K562 (cell line): ENCODE results near the gene ZNF546. TPM values are rescaled to one million over a fixed set of nuclear protein-coding genes. Genes with fewer than 3 reads are reported as not detected.

Experiments
- ATAC-seq: fragments of 200-7000 bp; cut with Tn5 transposase; 3 replicates; pipeline ENCODE4 v1.9.1; 2020; ENCODE audit warnings: moderate library complexity
- Bru-seq: library from RNA; stranded (reverse); fragments of 400-500 nt; gene quantifications from one replicate; lab custom pipeline; 2021; lab: Mats Ljungman, UMichigan
- BruChase-seq, 2 experiments: library from RNA; stranded (reverse); fragments of 400-500 nt; gene quantifications; one replicate each; lab custom pipeline; 2021; lab: Mats Ljungman, UMichigan
- BruUV-seq: library from RNA; stranded (reverse); fragments of 400-500 nt; replicated peaks from 2 replicates; lab custom pipeline; 2021; lab: Mats Ljungman, UMichigan
- CTCF ChIA-PET: fragments of 300-600 bp; formaldehyde crosslinking; extraction: SDS; loops from one replicate; lab custom pipeline; 2021; ENCODE audit warnings: low intra/inter-chr PET ratio; lab: Yijun Ruan, JAX
- POLR2A ChIA-PET: fragments of 300-600, 350-650 bp; sonication (Branson Sonifier 250); formaldehyde crosslinking; extraction: SDS; loops from one replicate; lab custom pipeline; 2021; ENCODE audit warnings: antibody characterized with exemption, inconsistent platforms; lab: Yijun Ruan, JAX
- DNase-seq, 4 experiments: peaks; one replicate each; pipeline versions ENCODE4 v3.0.0 to v3.0.0-alpha.2; 2011 to 2018; ENCODE audit warnings: low spot score in 3 of 4, mixed read lengths in 3 of 4; ENCODE audit errors: extremely low read depth in 1 of 4
- FAIRE-seq: peaks from 2 replicates; lab custom pipeline; 2011; peaks lifted over from hg19 to GRCh38; lab: Jason Lieb, UNC
- H2AFZ ChIP-seq: 2 replicates; pipeline ENCODE4 v1.6.0; 2011; ENCODE audit warnings: low read depth, low read length, control low read depth, inconsistent platforms
- H3K27ac ChIP-seq: fragments of 200-600 bp; 3 replicates; pipeline ENCODE4 v1.8.0; 2011; ENCODE audit warnings: low read depth, mild to moderate bottlenecking, control low read depth, inconsistent platforms, low read length, moderate library complexity, mixed read lengths; ENCODE audit errors: extremely low read depth
- H3K27me3 ChIP-seq, 2 experiments: fragments of 300-600 bp in 1 of 2; 2 replicates in 1 of 2; 3 replicates in 1 of 2; pipeline versions ENCODE4 v1.6.0 to v1.8.0; 2011; ENCODE audit warnings: inconsistent platforms in 2 of 2, low read length in 2 of 2, mild to moderate bottlenecking in 1 of 2, mixed read lengths in 1 of 2, moderate library complexity in 1 of 2; ENCODE audit not compliant: control insufficient read depth in 2 of 2, insufficient read depth in 2 of 2
- H3K36me3 ChIP-seq: fragments of 300-600 bp; 3 replicates; pipeline ENCODE4 v1.8.0; 2011; ENCODE audit warnings: mild to moderate bottlenecking, low read length, inconsistent platforms; ENCODE audit not compliant: control insufficient read depth, insufficient read depth
- H3K4me1 ChIP-seq, 2 experiments: fragments of 200-600 bp in 1 of 2; replicated peaks in 1 of 2; 2 replicates in 1 of 2; 3 replicates in 1 of 2; pipeline versions ENCODE4 v1.5.1 to v1.8.0; 2011; ENCODE audit warnings: inconsistent platforms in 2 of 2, low read length in 2 of 2, mild to moderate bottlenecking in 1 of 2, mixed read lengths in 1 of 2, moderate library complexity in 1 of 2; ENCODE audit not compliant: control insufficient read depth in 2 of 2, insufficient read depth in 2 of 2
- H3K4me2 ChIP-seq: 2 replicates; pipeline ENCODE4 v1.6.1; 2011; ENCODE audit warnings: low read length, control low read depth, inconsistent platforms, mixed read lengths; ENCODE audit not compliant: insufficient read depth
- H3K4me3 ChIP-seq: fragments of 200-600 bp; sonication (generic), shearing (Covaris generic); 2 replicates; pipeline ENCODE4 v1.5.1; 2016; ENCODE audit warnings: control low read depth, inconsistent platforms
- H3K79me2 ChIP-seq: fragments of 200-600 bp; 3 replicates; pipeline ENCODE4 v1.8.0; 2011; ENCODE audit warnings: low read length, inconsistent platforms; ENCODE audit not compliant: control insufficient read depth, insufficient read depth
- H3K9ac ChIP-seq, 2 experiments: 2 replicates each; pipeline versions ENCODE4 v1.6.0 to v1.6.1; 2011; ENCODE audit warnings: low read depth in 2 of 2, low read length in 2 of 2, control low read depth in 1 of 2, inconsistent platforms in 1 of 2, mild to moderate bottlenecking in 1 of 2, mixed read lengths in 1 of 2; ENCODE audit not compliant: insufficient read depth in 1 of 2
- H3K9me1 ChIP-seq: one replicate; pipeline ENCODE4 v1.6.0; 2011; ENCODE audit warnings: inconsistent platforms, mild to moderate bottlenecking, low read length, moderate library complexity; ENCODE audit not compliant: control insufficient read depth, insufficient read depth
- H3K9me3 ChIP-seq: replicated peaks from 2 replicates; pipeline ENCODE4 v1.5.1; 2011; ENCODE audit warnings: low read depth, low read length, inconsistent platforms; ENCODE audit not compliant: control insufficient read depth, insufficient read depth
- H4K20me1 ChIP-seq: replicated peaks from 2 replicates; pipeline ENCODE4 v1.6.1; 2011; ENCODE audit warnings: low read length, inconsistent platforms, mixed read lengths; ENCODE audit not compliant: control insufficient read depth, insufficient read depth
- FUS ChIP-seq: fragments of 200-400 bp; formaldehyde crosslinking; optimal IDR thresholded peaks from 2 replicates; pipeline ENCODE3; 2017; ENCODE audit warnings: low read depth, low read length
- GABPB2 ChIP-seq: fragments of 250-450 bp; sonication (Bioruptor Pico); conservative IDR thresholded peaks from 2 replicates; pipeline ENCODE4 v1.5.1; 2021; ENCODE audit warnings: mild to moderate bottlenecking
- HDAC2 ChIP-seq: fragments of 450-650 bp; IDR thresholded peaks from 2 replicates; pipeline ENCODE4 v1.6.1; 2016; ENCODE audit warnings: mild to moderate bottlenecking
- HSF4 ChIP-seq: fragments of 250-450 bp; sonication (Bioruptor Pico); IDR thresholded peaks from 2 replicates; pipeline ENCODE4 v2.1.2; 2022; ENCODE audit warnings: mild to moderate bottlenecking, moderate library complexity, borderline replicate concordance
- MEF2A ChIP-seq: IDR thresholded peaks from 2 replicates; pipeline ENCODE4 v1.6.1; 2011; ENCODE audit warnings: low read depth, mild to moderate bottlenecking, low read length, moderate library complexity; ENCODE audit not compliant: control insufficient read depth
- NONO ChIP-seq, 2 experiments: fragments of 200-400 bp in 1 of 2; fragments of 450-650 bp in 1 of 2; formaldehyde crosslinking in 1 of 2; IDR thresholded peaks; 2 replicates each; pipeline ENCODE4 v1.6.1; 2017; ENCODE audit warnings: low read depth in 2 of 2, mild to moderate bottlenecking in 2 of 2, moderate library complexity in 2 of 2, low read length in 1 of 2
- NR1H2 ChIP-seq: sonication (generic); formaldehyde crosslinking; IDR thresholded peaks from 2 replicates; pipeline ENCODE4 v1.4.0; 2020; ENCODE audit warnings: mild to moderate bottlenecking, missing genetic modification reagents
- POLR2B ChIP-seq: fragments of 450-650 bp; IDR thresholded peaks from 2 replicates; pipeline ENCODE4 v1.6.1; 2018; ENCODE audit warnings: low read depth; ENCODE audit not compliant: partially characterized antibody
- PTTG1 ChIP-seq: fragments of 450-650 bp; IDR thresholded peaks from 2 replicates; pipeline ENCODE4 v1.6.1; 2016; ENCODE audit warnings: low read depth, mild to moderate bottlenecking, missing genetic modification characterization, missing compliant biosample characterization
- RCOR1 ChIP-seq, 2 experiments: IDR thresholded peaks; 2 replicates each; pipeline ENCODE4 v1.6.1; 2012; ENCODE audit warnings: low read depth in 2 of 2, low read length in 2 of 2, borderline replicate concordance in 1 of 2, improper control_type of control experiment in 1 of 2
- TAF7 ChIP-seq: fragments of 450-650 bp; IDR thresholded peaks from 2 replicates; pipeline ENCODE4 v1.6.1; 2016; ENCODE audit warnings: missing genetic modification characterization, missing compliant biosample characterization
- ZNF146 ChIP-seq: IDR thresholded peaks from one replicate; pipeline ENCODE4 v1.6.1; 2018; ENCODE audit warnings: missing compliant biosample characterization; ENCODE audit not compliant: unreplicated experiment
- WGBS: fragments of 100-300 bp; shearing (Covaris generic); methylation state at CpG from one replicate; pipeline ENCODE4 v1.1.6; 2016; ENCODE audit warnings: low coverage, mixed read lengths; ENCODE audit not compliant: insufficient coverage; ENCODE audit errors: missing lambda C conversion rate; 5-methylcytosine and 5-hydroxymethylcytosine counted together
- in situ Hi-C: fragments of 300-500 bp; cut with MboI; formaldehyde crosslinking; loops from 4 replicates; pipeline ENCODE4 v1.15.0; 2018; ENCODE audit warnings: inconsistent platforms, mixed read lengths
- intact Hi-C: fragments of 100-400 bp; cut with micrococcal nuclease; formaldehyde crosslinking; loops from 2 replicates; pipeline ENCODE4 v1.14.2; 2022
- long read RNA-seq, 3 experiments: library from polyadenylated mRNA in 2 of 3; library from RNA in 1 of 3; unstranded in 2 of 3; stranded (forward) in 1 of 3; transcript quantifications; one replicate each; pipeline ENCODE4 v2.0.0, GENCODE V29; 2019 to 2022
- polyA minus RNA-seq, 3 experiments: library from RNA; depleted of rRNA, polyadenylated mRNA; stranded (reverse); fragments of >200 nt; gene quantifications; 2 replicates each; pipeline ENCODE4 v1.2.3, GENCODE V29; 2011
- polyA plus RNA-seq, 8 experiments: library from polyadenylated mRNA; depleted of rRNA in 4 of 8; stranded (reverse) in 5 of 8; unstranded in 3 of 8; fragments of >200 nt; fragmentation: Nextera tagmentation in 2 of 8; fragmentation: Illumina TruSeq in 1 of 8; extraction: Ambion mirVana in 2 of 8; extraction: Trizol in 1 of 8; gene quantifications; 2 replicates each; pipeline versions ENCODE4 v1.2.1 to v1.2.3, GENCODE V29; 2011 to 2014; ENCODE audit warnings: inconsistent platforms in 1 of 8, missing spikeins in 1 of 8
- total RNA-seq, 7 experiments: library from RNA; depleted of rRNA in 6 of 7; stranded (reverse); fragments of >200 nt in 6 of 7; fragmentation: Illumina TruSeq in 2 of 7; extraction: Trizol in 2 of 7; gene quantifications; 2 replicates each; pipeline versions ENCODE4 v1.2.1 to v1.2.3, GENCODE V29; 2011 to 2021; ENCODE audit warnings: low replicate concordance in 1 of 7
- TF ChIP-seq, protein P1 (sequence below), 2 experiments: fragments of 450-650 bp; conservative IDR thresholded peaks; 2 replicates each; pipeline ENCODE4 v1.6.1; 2017; ENCODE audit warnings: mild to moderate bottlenecking in 2 of 2, moderate library complexity in 2 of 2

Gene ZNF546
- 9.2 and 22.4 TPM in 2 replicates for total RNA-seq (2011; cell fraction: chromatin; rRNA removed; ENCODE audit: low replicate concordance)
- total RNA-seq (2011; cell fraction: nucleolus; rRNA removed), result 2.3 and 9.7 TPM in 2 replicates
- 8.6 and 9.7 TPM in 2 replicates for total RNA-seq (2011; cell fraction: nucleoplasm; rRNA removed)
- total RNA-seq (2014; rRNA removed) (1.1 and 2.2 TPM in 2 replicates), total RNA-seq (2014; rRNA removed; fragmentation: Illumina TruSeq; extraction: Trizol) (5.1 and 5.3 TPM in 2 replicates), total RNA-seq (2015; rRNA removed; fragmentation: Illumina TruSeq; extraction: Trizol) (3.0 and 4.3 TPM in 2 replicates), total RNA-seq (2021) (3.5 and 3.6 TPM in 2 replicates), polyA plus RNA-seq (2011; rRNA removed) (2.7 and 3.0 TPM in 2 replicates), polyA plus RNA-seq (2014; fragmentation: Illumina TruSeq; extraction: Trizol) (1.4 and 2.2 TPM in 2 replicates), polyA plus RNA-seq (2014; fragmentation: Nextera tagmentation; extraction: Ambion mirVana) (1 to 10 TPM; 1.7 to 2.2 TPM), polyA plus RNA-seq (2014; rRNA removed) (0.73 and 2.4 TPM in 2 replicates), polyA minus RNA-seq (2011; rRNA and poly(A)+ RNA removed) (8.3 and 15.2 TPM in 2 replicates), Bru-seq, nascent RNA (percentile 56 among the genes with signal in this experiment), BruChase-seq, experiment 1, labeled RNA remaining after a 2-hour chase (percentile 51 among the genes with signal in this experiment), BruChase-seq, experiment 2, labeled RNA remaining after a 6-hour chase (percentile 46 among the genes with signal in this experiment)
- 0.74 and 0.91 TPM in 2 replicates for polyA plus RNA-seq (2011; cell fraction: cytosol; rRNA removed)
- 2.4 and 2.9 TPM in 2 replicates for polyA plus RNA-seq (2011; cell fraction: nucleus; rRNA removed)
- 1.4 and 1.6 TPM in 2 replicates for polyA plus RNA-seq (2012)
- polyA minus RNA-seq (2011; cell fraction: cytosol; rRNA and poly(A)+ RNA removed), result 3.0 and 3.1 TPM in 2 replicates
- polyA minus RNA-seq (2011; cell fraction: nucleus; rRNA and poly(A)+ RNA removed), result 5.8 and 11.4 TPM in 2 replicates
- long read RNA-seq, experiment 1, full-length matches to known transcripts, result 2 of 2 reads
- long read RNA-seq, experiment 1, partial matches to known transcripts, result 0 of 2 reads
- long read RNA-seq, experiment 1, other reads (novel, unspliced or antisense), result 0 of 2 reads
- long read RNA-seq, experiment 2, partial matches to known transcripts, result 0 of 1 reads
- long read RNA-seq, experiment 2, other reads (novel, unspliced or antisense), result 1 of 1 reads
- long read RNA-seq, experiment 3, partial matches to known transcripts, result 0 of 1 reads
- long read RNA-seq, experiment 3, other reads (novel, unspliced or antisense), result 0 of 1 reads

DNA sequence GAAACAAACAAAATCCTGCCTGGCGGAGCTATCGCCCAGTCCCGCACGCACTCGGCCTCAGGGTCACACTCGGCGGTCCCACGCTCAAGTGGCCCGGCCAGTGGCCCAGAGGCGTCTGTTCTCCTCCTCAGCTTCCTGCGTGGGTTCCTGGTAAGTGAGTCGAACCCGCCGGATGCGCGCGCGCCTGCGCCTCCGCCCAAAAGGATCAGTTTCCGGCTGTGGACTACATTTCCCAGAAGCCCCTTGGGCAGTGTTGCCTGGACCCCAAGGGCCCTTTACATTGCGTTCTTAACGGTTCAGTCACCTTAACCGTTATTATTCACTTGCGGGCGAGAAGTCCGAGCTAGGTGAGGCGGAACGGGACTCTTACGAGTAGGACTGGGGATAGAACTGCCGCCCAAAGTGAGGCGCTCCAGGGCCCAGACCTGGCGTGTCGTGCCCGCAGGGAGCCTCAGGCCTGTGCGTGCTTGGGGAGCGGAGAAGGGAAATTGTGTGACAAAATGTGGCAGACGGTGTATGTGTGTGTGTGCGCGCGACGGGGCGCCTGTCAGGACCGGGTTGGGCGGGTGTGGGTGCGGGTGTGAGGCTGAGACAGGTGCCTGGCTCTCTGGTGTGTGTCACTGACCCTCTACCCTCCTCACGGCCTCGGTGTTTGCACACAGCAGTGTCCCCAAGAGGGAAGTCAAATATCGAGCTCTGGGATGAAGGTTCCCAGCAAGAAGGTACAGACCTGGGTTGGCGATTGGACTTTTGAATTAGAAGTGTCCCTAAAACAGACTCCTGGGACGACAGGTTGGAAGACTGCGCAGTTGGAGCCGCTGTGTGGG is at the start of gene ZNF546:
Gene ZNF546 (plus strand): TSS at position 250 of the 827 bp plus-strand sequence. CDS start 1,267 bp downstream, outside the sequence.
- ChIA-PET CTCF (no interaction called here), POLR2A (interaction anchor here (0.9 to 1.0 kb wide), 2 partner anchors 26 to 59 kb away, joined by 3 to 6 read pairs; partner anchors contain the start of genes PSMC4 and ZNF780B)
- H3K27me3 ChIP-seq, result no peaks in the 10 kb centered on the region
- no peaks in the 10 kb centered on the region for H4K20me1 ChIP-seq
- H3K4me1 ChIP-seq, result peaks cover 4 to 12% of the 10 kb centered on the region in 2 experiments; a peak in 3 of 5 replicates
- H3K9ac ChIP-seq, result peak within 1 kb of the TSS; percentile 89 to 92
- H3K4me3 ChIP-seq, result peak within 1 kb of the TSS; percentile 72
- peaks cover 22% of the 10 kb centered on the region for H3K79me2 ChIP-seq
- peak within 1 kb of the TSS; percentile 92 for H3K27ac ChIP-seq
- peaks cover 2% of the 10 kb centered on the region for H3K9me3 ChIP-seq
- peak; percentile 91 for FAIRE-seq
- H3K4me2 ChIP-seq, result peak within 1 kb of the TSS; percentile 99
- H3K36me3 ChIP-seq, result no peaks in the 10 kb centered on the region
- intact Hi-C loops, result no loop called here
- in situ Hi-C loops, result no loop called here
- TSS peak; percentile 78 for BruUV-seq
- peak; percentile 98 for ATAC-seq
- DNase-seq, result peak; percentile 88 to 95 (median 90)
- H3K9me1 ChIP-seq, result no peaks in the 10 kb centered on the region
- peak within 1 kb of the TSS; percentile 100 for H2AFZ ChIP-seq
- WGBS, result 3% methylated on average over 53 of the region's 53 CpGs
- TF ChIP-seq RCOR1 (IDR thresholded peaks at IDR 0.05; ENCODE audit: borderline replicate concordance in 1 of 2, low read depth in 2 of 2, low read length in 2 of 2) (0 out of 4 replicates have a peak, but pooled peaks of 1 of the 2 experiments have one; percentile 2), HSF4 (CRISPR knock-in tag) (no peak), GABPB2 (no peak), MEF2A (no peak), ZNF146 (CRISPR knock-in tag) (no peak), TAF7 (tag) (no peak; the same call in none of the 2 replicates), PTTG1 (no peak), HDAC2 (peak; percentile 5; the same call in 1 of the 2 replicates), FUS (no peak), POLR2B (peak; percentile 90), NONO (IDR thresholded peaks at IDR 0.05; ENCODE audit: low read depth in 2 of 2, low read length in 1 of 2) (0 out of 4 replicates have a peak, but pooled peaks of 1 of the 2 experiments have one; percentile 26), NR1H2 (CRISPR knock-in tag) (0 out of 2 replicates have a peak, but pooled peaks have one; percentile 2)
- TF ChIP-seq, protein P1, sequence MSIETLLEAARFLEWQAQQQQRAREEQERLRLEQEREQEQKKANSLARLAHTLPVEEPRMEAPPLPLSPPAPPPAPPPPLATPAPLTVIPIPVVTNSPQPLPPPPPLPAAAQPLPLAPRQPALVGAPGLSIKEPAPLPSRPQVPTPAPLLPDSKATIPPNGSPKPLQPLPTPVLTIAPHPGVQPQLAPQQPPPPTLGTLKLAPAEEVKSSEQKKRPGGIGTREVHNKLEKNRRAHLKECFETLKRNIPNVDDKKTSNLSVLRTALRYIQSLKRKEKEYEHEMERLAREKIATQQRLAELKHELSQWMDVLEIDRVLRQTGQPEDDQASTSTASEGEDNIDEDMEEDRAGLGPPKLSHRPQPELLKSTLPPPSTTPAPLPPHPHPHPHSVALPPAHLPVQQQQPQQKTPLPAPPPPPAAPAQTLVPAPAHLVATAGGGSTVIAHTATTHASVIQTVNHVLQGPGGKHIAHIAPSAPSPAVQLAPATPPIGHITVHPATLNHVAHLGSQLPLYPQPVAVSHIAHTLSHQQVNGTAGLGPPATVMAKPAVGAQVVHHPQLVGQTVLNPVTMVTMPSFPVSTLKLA (conservative IDR thresholded peaks at IDR 0.05), result peak; percentile 61 to 67; a peak in 2 of 4 replicates
